ENCODE measurements around the gene SEPTIN1. TPM values are rescaled to one million over a fixed set of nuclear protein-coding genes. Genes with fewer than 3 reads are reported as not detected.

The SEPTIN1 gene
- total and polyA plus RNA-seq, 2 donors (not counting 3 experiments of a cell fraction or from before 2014, with no cell fraction given), result 0.07 to 0.75 TPM

DNA sequence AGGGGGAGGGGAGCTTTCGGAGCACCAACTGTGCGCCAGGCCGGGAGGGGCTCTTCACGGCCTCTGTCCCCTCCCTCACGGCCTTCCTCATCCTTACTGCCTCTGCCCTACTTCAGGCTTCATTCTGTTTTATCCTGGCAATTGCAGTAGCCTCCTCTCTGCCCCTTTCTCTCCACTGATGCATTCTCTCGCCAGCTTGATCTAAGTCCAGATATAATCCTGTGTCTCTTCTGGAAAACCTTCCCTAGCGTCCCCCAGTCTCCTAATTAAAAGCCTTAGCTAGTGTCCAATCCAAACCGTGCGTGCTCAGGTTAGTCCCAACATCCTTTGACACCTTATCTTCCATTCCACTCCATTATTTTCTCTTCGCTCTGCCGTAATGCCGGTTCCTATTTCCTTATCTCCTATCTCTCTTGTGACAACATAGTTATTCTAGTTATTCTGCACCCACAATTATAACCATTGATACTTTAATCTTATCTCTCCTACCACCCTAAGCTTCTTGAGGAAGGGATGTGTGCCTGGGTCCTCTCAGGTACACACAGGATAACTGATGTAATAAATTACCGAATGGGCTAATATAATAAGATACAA lies 13.7 kb upstream of the SEPTIN1 start:
- Histone ChIP-seq H2AFZ (ENCODE audit: low read depth, low read length) (peak overlapping the region; percentile 91), H3K4me1 (ENCODE audit: control insufficient read depth, extremely low read depth, insufficient read depth, low read length) (peaks cover 21% of the 10 kb centered on the region), H3K9ac (replicated peaks; ENCODE audit: extremely low read depth, insufficient read depth, low read length) (peak overlapping the region; percentile 72), H3K4me2 (ENCODE audit: insufficient read depth, low read length) (peak overlapping the region; percentile 94), H4K20me1 (replicated peaks; ENCODE audit: control insufficient read depth, extremely low read depth, insufficient read depth, low read length) (no peaks in the 10 kb centered on the region), H3K4me3 (replicated peaks in 1 of 3; ENCODE audit: insufficient read depth in 1 of 3, low read depth in 1 of 3, low read length in 3 of 3) (peak overlapping the region; percentile 46 to 85 (median 81)), H3K27me3 (ENCODE audit: control insufficient read depth in 2 of 2, insufficient read depth in 2 of 2, low read length in 2 of 2) (no peaks in the 10 kb centered on the region), H3K36me3 (ENCODE audit: control insufficient read depth in 2 of 2, extremely low read depth in 1 of 2, insufficient read depth in 2 of 2, low read length in 2 of 2) (peaks cover 0 to 19% of the 10 kb centered on the region in 2 experiments), H3K79me2 (ENCODE audit: control insufficient read depth, insufficient read depth, low read length) (peaks cover 9% of the 10 kb centered on the region), H3K9me3 (replicated peaks; ENCODE audit: control insufficient read depth, insufficient read depth, low read length) (no peaks in the 10 kb centered on the region), H3K27ac (ENCODE audit: insufficient read depth, low read depth, low read length) (no peak overlapping the region), H3K9me1 (replicated peaks; ENCODE audit: control insufficient read depth, extremely low read depth, insufficient read depth, low read length) (no peaks in the 10 kb centered on the region)
- CTCF ChIA-PET, result interaction anchor here (0.7 to 3.3 kb wide), 8 partner anchors 12 to 202 kb away, joined by 3 to 62 read pairs (median 6); partner anchors contain the start of genes DCTPP1, TBC1D10B and ZNF771
- DNase-seq (ENCODE audit: low read depth, low spot score) (no peak), FAIRE-seq (peak; percentile 24)
- TSS peak; percentile 37 for BruUV-seq (replicated peaks)
- intact Hi-C loops (cut with micrococcal nuclease) (loop anchor here (1.0 to 2.0 kb wide), 2 partner anchors 13 to 18 kb away; no protein-coding TSS in a partner anchor), dilution Hi-C loops (cut with MboI; ENCODE audit: extremely low pct_ligation_motif_present, low sequenced_read_pairs) (no loop called here)
- TF ChIP-seq, protein P1, sequence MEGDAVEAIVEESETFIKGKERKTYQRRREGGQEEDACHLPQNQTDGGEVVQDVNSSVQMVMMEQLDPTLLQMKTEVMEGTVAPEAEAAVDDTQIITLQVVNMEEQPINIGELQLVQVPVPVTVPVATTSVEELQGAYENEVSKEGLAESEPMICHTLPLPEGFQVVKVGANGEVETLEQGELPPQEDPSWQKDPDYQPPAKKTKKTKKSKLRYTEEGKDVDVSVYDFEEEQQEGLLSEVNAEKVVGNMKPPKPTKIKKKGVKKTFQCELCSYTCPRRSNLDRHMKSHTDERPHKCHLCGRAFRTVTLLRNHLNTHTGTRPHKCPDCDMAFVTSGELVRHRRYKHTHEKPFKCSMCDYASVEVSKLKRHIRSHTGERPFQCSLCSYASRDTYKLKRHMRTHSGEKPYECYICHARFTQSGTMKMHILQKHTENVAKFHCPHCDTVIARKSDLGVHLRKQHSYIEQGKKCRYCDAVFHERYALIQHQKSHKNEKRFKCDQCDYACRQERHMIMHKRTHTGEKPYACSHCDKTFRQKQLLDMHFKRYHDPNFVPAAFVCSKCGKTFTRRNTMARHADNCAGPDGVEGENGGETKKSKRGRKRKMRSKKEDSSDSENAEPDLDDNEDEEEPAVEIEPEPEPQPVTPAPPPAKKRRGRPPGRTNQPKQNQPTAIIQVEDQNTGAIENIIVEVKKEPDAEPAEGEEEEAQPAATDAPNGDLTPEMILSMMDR (IDR thresholded peaks at IDR 0.05; ENCODE audit: extremely low read depth in 1 of 2, insufficient read depth in 1 of 2, low read depth in 1 of 2, low read length in 2 of 2), result no peak
- no peak for TF ChIP-seq EZH2 (IDR thresholded peaks at IDR 0.05; ENCODE audit: borderline replicate concordance, low read depth, low read length, severe bottlenecking)
- peak; percentile 29 for TF ChIP-seq GATA2 (IDR thresholded peaks at IDR 0.05; ENCODE audit: insufficient read depth, insufficient read length, low read depth, low read length)
- POLR2A ChIA-PET, result interaction anchor here (0.5 to 2.4 kb wide), 5 partner anchors 11 to 83 kb away, joined by 3 to 7 read pairs (median 5); partner anchors contain the start of genes TBC1D10B and ZNF771

Measured in endothelial cell of umbilical vein (primary cell).